NAMALWA (cell line): ENCODE data around the gene PTPRN2.
"Not testable (repeated sequence)": the region's sequence is repeated elsewhere in the genome, so short reads cannot be mapped to it uniquely, and the experiment has no call there.

ENCODE experiments used
- DNase-seq: peaks from one replicate; pipeline ENCODE4 v3.0.0-alpha.2; 2015; ENCODE audit warnings: low spot score

Gene PTPRN2

DNA sequence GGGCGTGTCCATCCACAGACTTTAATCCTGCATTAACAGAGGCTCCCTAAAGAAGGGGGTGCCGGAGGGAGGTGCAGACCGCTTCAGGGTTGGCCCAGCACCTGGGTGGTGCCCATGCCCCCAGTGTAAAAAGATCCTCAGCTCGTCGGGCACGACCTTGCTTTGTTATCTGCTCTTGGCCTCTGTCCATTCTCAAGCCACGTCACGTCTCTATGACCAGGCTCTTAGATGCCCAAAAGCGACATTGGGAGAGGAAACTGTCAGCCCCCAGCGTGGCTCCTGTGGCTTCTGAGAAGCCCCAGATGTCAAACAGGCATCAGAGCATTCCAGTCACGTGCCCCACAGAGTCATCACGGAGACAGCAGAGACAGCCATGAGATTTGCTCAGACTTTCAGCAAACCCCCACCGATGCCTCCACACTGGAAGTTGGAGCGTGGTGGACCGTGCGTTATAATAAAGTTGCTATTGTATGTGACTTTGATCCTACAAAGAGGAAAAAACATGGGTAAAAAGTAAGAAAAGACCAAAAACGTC, 55.5 kb downstream of the PTPRN2 start:
- DNase-seq = no peak

DNA sequence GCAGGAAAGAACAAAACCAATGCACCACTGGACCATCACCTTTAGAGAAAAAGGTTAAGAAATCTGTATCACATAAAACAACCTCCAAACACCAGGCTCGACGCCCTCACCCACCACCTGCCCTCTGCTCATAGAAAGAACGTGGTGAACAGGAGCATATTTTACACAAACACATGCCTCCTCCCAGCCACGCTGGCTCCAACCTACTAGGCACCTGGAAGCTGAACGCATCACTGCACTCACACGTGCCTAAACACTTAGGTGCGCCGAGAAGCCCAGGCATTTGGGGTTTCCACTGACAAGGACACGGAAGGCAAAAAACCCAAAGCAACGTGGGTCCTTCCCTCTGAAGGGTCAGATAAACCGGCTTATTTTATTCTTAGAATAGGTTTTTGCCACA, 56.0 kb downstream of the PTPRN2 start:
- no peak for DNase-seq

DNA sequence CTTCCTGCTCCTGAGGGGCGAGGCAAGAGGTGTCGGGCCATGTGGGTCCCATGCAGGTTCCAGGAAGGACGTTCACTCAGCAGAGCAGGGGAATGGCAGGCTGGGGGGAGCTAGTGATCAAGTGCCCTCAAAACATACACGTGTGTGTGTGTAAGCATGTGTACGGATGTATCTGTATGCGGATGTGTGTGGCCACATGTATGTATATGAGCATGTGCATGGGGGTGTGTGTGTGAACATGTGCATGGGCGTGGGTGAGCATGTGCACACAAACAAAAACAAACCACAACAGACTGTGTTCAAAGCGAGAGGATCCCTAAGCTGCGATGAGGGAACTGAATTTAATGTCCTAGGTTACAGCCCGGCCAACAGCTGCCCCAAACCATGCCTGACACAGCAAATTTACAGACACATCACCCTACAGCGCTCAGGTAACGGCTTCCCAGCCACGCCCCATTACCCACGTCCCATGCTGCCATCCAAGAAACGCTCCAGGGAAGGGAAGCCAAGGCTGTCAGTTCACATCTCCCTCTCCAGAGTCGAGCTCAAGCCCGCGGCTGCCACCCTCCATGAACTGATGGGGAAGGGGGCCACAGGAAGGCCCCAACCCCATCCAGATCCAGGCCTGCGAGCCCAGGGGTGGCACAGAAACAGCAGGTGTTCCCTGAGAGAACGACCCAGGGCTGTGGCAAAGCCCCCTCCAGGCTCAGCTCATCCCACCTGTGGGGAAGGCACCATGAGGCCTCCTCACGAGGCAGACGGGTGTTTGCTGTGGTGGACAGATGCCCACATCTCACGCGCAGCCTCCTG, 56.6 kb downstream of the PTPRN2 start:
- DNase-seq = no peak

DNA sequence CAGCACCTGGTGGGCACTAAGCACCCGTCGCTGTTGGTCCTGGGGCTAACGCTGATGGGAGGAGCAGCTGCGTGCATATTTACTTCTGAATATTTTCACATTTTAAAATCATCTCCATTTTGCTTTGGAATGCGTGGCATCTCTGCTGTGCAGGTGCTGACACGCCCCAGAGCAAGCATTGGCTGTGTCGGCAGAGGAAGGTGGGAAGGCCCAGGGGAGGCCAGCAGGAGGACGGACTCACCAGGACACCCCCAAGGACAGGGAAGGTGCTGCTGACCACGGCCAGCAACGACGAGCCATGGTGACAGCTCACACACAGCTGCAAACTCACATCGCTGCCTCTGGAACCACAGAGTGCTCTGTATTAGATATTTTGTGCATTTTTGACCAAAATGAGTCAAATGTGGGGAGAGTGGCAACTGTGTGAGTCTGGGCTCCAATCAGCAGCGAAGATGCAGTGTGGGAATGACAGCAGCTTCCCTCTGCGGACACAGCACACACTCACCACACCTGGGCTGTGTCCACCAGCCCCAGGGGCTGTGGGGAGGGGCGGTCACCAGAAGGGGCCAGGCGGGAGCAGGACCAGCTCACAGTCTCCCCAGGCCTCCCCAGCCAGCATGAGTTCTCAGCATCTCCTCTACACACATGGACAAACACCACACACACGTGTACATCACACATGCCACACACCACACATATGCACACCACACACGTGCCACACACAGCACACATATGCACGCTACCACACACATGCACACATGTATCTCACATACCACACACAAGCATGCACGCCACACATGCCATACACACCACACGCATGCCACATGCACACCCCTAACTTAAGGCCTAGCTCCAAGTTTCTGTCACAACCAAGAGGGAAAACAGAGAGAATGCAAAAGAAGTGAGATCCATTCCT, 58.2 kb downstream of the PTPRN2 start:
- DNase-seq = no peak

DNA sequence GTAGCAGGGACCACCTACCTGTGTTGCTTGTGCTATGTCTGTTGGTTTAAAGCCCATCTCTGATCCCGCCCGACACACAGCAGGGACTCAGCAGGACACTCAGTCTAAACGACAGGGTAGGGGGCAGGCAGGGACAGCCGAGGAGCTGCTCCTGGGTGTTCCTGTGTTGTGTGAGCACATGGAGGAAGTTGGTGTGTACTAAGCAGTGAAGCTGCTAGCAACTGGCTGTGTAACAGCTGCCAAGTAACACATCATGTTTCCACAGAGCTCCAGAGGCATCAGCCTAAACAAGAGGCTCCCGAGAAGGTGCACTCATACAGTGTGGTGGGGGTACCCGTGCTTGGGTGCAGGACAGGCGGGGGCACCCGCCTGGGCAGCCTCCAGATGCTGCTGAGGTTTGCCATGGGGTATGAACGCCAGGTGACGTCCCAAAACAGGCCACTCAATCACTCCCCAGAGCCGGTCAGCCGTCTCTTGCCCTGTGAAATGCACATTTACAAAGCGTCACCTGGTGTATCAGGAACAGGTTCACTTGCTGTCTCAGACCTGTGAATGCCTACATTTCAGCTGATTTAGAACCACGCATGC, 59.6 kb downstream of the PTPRN2 start:
- no peak for DNase-seq

DNA sequence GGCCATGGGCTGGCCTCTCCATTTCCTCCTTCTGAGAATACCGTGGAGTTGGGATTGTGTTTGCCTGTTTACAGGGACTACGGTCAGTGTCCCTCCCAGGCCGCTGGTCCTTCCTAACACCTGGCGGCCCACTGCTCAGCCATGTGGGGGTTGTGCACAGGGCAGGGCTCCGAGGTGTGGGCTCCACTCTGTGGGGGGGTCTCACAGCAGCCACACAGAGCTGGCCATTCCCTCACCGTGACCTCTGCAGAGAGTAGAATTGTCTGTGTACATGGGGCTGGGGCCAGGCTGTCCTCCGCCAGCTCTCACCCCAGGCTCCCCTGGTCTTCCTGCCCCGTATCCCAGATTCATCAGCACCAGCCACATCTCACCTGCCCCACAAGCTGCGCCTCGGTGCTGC, 60.1 kb downstream of the PTPRN2 start:
- DNase-seq = no peak

DNA sequence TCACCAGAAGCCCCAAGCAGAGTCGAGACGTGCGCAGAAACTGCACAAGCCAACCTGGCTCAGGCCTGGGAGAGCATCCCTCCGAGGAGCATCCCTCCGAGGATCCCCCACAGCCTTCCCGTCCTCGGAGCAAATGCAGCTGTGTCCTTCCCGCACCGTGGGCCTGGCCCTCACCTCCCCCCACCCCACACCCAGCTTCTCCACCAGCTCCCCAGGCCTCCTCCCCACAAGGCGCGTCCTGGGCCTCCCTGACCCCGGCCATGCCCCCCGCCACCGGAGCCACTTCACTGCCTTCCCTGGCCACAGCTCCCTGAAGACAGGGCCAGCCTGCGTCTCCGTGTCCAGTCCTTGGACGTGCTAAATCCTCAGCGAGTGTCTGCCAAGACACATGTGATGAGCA, 60.6 kb downstream of the PTPRN2 start:
- DNase-seq = no peak

DNA sequence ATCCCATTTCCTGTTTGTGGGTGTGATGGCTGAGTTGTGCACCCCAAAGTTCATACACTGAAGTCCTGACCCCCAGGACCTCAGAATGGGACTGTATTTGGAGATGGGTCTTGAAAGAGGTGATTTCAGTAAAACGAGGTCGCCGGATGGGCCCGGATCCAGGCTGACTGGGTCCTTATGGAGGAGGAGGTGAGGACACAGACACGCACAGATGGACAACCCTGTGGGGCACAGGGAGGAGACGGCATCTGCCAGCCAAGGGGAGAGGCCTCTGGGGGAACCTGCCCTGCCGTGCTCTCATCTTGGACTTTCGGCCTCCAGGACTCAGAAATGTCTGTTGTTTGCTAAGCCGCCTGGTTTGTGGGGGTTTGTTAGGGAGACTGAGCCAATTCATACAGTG, 61.1 kb downstream of the PTPRN2 start:
- no peak for DNase-seq

DNA sequence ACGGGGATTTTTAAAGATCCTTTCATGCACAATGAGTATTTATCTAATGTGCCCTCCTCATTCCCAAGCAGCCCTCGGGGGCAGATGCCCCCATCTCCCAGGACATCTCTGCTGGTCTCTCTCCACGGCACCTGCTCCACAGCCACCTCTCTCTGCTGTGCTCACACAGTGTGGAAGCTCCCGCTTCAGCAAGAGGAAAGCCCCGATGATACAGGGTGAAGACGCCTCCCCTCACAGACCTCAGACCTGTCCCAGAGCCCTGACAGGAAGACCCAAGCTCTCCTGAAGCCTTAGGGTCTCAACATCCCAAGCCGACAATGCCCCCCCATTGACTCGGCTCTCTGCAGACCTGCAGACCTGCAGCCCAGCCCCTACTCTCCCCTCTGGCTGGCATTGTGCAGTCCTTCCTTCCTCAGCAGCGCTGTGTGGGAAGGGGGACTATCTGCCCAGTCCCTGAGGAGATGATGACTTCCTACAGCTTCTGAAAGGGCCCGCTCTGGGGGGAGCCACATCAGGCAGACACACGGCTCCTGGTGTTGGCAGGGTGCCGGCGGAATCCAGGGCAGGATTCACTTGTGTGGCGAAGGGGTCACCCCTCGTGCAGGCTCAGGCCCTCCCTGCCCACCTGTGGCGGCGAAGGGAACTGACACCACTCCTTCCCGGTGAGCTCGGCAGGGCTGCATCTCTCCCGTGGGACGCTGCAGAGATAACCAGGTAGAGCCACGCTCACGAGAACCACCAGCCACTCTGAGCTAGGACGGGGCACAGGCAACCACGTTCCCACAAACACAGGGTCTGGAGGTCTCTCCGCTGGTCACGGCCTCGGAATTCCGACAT, 61.8 kb downstream of the PTPRN2 start:
- DNase-seq = no peak

DNA sequence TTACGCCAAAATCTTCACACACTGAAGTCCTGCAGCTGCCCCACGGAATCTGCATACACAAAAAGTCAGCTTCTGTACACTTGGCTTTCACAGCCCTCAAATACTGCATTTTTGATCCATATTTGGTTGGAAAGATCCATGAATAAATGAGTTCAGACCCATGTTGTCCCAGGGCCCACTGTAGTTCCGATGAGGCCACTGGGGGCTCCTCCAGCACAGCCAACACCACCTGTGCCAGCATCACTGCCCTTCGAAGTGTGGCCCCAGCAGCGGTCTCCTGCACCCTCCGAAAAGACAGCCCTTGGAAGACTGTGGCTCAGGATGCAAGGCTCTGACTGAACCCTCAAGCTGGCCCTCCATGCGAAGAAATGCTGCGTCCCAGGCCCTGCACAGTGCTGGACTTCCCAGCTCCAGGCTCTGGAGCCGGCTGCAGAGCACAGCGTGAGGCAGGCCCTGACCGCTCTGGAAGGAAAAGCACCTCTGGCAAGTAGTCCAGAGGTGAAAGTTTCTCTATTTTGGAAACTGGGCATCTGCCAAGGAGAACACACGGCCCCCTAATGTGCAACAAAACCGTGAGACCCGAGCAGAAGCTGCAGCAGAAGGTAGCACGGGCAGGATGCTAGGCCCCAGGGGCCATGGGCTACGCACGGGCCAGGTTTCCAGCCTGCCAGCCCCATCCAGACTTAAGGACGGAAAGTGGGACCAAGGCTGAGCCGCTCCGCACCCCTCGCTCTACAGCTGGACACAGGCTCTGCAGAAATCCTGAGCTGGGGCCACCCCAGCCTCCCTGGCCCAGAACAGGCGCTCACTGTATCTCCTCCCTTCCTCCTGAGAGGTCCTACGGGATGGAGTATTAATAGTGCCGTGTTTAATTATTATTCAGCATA, 62.6 kb downstream of the PTPRN2 start:
- DNase-seq = no peak

DNA sequence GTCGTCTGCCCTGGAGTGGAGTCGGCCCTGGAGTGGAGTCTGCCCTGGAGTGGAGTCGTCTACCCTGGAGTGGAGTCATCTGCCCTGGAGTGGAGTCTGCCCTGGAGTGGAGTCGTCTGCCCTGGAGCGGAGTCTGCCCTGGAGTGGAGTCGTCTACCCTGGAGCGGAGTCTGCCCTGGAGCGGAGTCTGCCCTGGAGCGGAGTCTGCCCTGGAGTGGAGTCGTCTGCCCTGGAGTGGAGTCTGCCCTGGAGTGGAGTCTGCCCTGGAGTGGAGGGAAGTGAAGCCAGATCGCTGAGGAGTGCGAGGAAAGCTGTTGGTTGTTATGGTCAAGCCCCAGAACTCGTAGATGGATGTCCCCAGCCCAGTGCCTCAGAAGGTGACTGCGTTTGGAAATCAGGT, 63.3 kb downstream of the PTPRN2 start:
- DNase-seq = not testable (repeated sequence)

DNA sequence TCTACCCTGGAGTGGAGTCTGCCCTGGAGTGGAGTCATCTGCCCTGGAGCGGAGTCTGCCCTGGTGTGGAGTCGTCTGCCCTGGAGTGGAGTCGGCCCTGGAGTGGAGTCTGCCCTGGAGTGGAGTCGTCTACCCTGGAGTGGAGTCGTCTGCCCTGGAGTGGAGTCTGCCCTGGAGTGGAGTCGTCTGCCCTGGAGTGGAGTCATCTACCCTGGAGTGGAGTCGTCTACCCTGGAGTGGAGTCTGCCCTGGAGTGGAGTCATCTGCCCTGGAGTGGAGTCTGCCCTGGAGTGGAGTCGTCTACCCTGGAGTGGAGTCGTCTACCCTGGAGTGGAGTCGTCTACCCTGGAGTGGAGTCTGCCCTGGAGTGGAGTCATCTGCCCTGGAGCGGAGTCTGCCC, 63.7 kb downstream of the PTPRN2 start:
- not testable (repeated sequence) for DNase-seq

DNA sequence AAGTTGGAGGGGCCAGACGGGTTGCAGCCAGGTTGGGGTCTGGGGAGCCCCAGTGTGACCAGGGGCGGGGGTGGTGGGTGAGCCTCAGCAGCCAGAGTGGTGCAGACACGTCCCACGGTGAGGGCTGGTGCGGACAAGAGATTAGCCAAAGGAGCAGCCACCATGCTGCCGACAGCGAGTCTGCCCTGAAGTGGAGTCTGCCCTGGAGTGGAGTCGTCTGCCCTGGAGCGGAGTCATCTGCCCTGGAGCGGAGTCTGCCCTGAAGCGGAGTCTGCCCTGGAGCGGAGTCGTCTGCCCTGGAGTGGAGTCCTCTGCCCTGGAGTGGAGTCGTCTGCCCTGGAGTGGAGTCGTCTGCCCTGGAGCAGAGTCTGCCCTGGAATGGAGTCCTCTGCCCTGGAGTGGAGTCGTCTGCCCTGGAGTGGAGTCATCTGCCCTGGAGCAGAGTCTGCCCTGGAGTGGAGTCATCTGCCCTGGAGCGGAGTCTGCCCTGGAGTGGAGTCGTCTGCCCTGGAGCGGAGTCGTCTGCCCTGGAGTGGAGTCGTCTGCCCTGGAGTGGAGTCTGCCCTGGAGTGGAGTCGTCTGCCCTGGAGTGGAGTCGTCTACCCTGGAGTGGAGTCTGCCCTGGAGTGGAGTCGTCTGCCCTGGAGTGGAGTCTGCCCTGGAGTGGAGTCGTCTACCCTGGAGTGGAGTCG, 64.3 kb downstream of the PTPRN2 start:
- DNase-seq = not testable (repeated sequence)

DNA sequence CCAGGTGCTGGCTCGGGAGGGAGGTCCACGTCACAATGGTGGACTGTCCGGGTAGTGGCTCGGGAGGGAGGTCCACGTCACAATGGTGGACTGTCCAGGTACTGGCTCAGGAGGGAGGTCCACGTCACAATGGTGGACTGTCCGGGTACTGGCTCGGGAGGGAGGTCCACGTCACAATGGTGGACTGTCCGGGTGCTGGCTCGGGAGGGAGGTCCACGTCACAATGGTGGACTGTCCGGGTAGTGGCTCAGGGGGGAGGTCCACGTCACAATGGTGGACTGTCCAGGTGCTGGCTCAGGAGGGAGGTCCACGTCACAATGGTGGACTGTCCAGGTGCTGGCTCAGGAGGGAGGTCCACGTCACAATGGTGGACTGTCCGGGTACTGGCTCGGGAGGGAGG, 65.8 kb downstream of the PTPRN2 start:
- DNase-seq = not testable (repeated sequence)

DNA sequence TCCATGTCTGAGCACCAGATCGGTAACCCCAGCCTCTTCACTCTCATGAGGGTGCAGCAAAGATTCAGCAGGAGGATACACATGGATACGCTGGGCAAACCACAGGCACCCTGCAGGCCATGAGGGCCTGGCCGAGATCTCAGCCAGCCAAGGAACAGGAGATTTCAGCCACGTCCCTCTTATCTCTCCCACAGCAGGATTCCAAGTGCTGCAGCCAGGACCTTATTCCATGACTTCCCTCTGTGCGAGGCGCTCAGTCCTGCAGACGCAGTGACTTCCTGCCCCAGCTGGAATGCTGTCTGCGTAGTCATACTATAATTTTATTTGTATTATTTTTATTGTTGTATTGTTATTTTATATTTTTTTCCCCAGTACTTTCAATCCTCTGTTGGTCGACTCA, 66.8 kb downstream of the PTPRN2 start:
- no peak for DNase-seq

DNA sequence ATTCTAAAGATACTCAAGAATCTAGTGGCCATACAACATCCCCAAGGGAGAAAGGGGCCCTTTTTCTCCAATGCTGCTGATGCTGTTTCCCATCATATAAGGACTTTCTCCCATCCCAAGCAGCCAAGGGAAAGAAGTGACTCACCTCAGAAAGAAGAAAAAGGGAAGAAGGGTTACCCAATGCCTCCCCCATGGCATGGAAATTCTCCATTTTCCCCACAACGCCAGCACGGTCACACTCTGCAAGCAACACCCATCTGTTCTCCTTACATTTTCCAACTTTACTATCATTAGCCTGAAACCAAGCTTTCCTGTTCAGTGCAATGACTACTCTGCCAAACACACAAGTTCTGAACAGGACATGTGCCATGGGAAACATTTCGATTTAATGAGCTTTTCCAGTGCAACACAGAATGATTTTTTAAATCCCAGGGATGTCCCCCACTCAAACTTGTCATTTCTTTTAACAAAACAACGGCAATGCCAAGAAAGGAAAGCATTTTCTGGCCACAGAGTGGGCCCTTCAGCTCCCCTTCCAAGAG, 67.9 kb downstream of the PTPRN2 start:
- no peak for DNase-seq

DNA sequence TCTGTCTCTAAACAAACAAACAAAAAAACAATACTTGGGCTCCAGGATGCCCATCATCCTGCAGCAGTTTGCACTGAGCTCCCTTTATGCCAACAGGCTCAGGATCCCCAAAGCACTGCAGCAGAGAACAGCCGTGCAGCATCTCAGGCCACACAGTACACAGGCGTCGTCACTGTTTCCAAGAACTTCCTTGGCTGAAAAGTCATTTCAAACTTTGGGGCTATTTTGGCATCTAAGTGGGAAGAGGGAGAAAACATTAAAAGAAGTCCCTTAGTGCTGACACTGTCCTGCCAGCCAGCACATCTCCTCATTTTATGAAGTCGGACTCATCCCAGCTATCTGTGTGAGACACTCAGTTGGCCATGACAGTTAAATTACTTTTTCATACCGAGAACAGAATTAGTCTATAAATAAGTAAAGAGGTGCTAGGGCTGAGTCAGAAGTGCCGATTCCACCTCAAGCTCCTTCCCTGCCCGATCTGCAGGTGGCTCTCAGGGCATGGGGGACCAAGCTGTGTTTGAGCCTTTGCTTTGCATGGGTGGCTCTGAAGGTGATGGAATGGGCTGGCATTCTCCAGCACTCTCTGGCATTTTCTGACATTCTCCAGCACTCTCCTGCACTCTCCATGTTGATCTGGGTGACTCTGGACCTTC, 68.5 kb downstream of the PTPRN2 start:
- no peak for DNase-seq

DNA sequence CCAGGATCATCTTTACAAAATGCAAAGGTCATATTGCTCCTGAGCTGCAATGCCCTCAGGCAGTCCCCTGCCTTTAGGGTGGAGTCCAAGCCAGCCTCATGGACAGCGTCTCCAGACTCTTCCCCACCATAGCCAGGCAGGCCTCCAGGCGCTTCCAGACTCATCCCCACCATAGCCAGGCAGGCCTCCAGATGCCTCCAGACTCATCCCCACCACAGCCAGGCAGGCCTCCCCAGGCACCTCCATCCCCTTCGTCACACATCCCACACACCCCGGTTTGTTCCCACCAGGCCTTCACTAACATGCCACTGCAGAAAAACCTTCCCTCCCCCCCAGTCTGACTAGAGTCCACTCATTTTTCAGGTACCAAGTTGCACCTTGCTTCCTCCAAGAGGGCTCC, 70.1 kb downstream of the PTPRN2 start:
- no peak for DNase-seq

DNA sequence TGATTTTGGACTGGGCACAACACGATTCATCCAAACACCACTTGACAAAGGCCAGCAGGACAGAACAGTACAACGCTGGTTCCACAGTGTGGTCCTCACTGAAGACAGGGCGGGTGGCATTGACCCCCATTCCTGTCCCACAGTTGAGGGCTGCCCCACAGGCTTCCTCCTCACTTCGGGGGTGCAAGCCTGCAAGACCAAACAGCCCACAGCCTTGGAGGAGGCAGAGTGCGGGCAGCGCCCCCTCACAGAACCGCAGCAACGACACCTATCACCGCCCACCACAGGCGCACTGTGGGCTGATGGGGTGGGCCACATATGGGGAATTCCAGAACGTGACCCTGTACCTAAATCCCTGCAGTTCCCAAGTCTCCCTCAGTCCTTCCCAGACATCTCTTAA, 70.6 kb downstream of the PTPRN2 start:
- no peak for DNase-seq
